GM19463 (cell line): ENCODE results near the gene ADCY2.
"Not testable (repeated sequence)": the region's sequence is repeated elsewhere in the genome, so short reads cannot be mapped to it uniquely, and the experiment has no call there.

Experiments used
- ATAC-seq: cut with Tn5 transposase; IDR thresholded peaks from one replicate; pipeline ENCODE4 v1.9.1; 2021; ENCODE audit warnings: mild to moderate bottlenecking, moderate library complexity; ENCODE audit not compliant: unreplicated experiment

The ADCY2 gene

DNA sequence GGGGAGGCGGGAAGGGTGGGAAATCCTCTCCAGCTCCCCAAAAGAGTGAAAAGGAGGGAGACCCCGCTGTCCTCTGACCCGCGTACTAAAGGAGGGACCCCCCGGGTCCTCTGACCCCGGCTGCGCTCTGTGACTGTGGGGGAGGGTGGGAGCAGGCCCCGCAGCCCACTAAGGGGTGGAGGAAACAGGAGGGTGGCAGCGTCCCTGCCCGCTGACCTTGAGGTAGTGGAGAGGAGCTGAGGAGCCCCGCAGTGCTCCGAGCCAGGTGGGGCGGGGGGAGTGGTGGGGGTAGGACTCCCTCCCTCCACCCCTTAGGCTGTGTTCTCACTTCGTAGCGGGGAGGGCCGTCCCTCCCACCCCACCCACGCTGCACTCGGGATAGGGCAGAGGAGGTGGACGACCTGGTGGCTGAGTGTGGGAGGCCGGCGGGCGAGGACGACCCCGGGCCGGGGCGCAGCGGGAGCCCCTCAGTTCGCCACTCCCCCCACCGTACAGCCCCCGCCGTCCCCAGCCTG is 449 bp upstream of the ADCY2 start:
- ATAC-seq = no peak

DNA sequence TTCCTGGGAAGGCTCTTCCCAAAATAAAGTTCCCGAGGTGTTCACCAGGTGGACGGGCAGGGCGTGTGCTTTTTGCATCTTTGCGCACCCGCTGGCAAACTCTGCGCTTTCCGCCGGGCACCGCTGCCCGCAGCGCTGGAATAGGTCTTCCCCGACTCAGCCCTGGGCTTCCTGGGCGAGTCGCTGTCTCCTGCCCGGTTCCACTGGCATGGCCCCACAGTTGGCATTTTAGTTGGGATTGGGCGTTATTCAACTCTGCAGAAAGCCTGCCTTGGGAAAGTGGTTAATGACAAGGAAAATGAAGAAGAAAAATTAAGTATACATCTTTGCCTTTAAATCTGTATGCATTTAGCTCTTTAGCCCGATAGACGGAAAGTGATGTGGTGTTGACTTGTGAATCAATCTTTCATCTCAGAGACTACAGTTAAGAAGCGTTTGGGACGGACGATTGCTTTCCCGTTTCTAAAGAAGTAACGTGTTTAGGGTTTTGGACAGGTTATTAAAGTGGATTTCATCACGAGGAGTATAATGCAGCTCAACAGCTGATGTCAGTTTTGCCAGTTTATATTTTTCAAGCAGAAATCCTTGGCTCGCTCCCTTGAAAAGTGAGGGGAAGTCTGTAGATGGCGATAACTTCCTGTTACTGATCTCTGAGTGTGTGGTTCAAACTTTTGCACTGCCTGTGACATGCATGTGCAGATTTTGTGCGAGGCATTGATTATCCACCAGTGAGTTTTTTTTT is 946 bp downstream of the ADCY2 start:
- ATAC-seq = no peak

DNA sequence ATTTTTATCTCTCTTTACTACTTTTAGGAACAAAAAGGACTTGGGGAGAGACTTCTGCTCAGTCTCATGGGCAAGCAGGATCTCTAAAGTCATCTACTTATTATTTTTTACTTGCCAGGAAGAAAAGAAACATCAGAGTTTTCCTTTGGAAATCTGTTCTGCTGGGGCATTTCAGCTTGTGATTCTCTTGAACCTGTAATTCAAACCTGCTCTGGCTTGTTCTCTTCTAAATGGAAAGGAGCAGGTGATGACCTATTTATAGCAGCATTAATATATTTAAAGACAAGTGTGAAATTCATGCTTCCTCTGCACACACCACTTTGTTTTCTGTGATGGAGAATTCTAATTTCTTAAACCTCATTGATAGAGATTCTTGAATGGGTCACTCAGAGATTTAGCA is 2.0 kb downstream of the ADCY2 start:
- no peak for ATAC-seq

DNA sequence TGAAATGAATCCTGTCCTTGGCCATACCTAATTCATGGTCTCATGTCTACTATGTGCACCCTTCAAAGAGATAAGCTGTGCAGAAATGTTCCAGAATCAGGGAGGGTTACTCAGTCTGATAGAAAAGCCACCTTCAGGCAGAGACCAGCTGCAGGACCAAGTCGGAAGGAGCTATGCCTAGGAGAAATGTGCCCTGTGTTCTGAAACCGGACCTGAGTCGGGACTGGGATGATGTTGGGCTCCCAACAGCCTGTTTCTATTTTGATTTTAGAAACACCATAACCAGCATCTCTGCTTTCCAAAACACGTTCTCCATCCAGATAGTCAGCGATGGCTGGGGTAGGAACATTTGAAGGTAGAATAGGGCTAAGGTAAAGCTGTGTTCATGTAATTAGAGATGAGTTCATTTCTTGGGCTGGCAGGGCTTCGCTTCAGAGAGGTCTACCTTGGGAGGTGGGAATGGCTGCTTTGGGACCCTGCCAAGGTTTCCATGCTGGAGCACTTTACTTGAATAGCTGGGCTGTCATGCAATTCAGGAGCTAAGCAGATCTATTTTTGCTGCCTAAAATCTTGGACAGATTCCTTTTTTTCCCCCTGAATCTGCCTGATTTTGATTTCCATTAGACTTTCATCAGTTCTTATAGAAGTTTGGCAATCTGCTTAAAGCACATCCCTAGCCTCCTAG is 2.8 kb downstream of the ADCY2 start:
- no peak for ATAC-seq

DNA sequence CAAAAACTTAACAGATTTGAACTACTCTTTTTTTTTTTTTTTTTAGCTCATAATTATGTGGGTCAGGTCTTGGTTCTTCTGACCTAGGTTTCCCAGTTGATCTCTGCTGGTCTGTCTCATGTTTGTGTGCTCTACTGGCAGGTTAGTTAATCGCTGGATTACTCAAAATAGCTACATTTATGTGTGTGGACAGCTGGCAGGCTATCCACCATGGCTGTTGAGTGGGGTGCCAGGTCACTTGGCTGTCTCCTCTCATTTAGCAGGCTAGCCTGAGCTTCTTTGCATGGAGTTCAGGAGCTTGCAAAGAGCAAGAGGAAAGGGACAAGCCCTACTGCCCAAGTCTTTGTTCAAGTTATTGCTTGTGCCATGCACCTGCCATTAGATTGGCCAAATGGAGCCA is 9.3 kb downstream of the ADCY2 start:
- no peak for ATAC-seq

DNA sequence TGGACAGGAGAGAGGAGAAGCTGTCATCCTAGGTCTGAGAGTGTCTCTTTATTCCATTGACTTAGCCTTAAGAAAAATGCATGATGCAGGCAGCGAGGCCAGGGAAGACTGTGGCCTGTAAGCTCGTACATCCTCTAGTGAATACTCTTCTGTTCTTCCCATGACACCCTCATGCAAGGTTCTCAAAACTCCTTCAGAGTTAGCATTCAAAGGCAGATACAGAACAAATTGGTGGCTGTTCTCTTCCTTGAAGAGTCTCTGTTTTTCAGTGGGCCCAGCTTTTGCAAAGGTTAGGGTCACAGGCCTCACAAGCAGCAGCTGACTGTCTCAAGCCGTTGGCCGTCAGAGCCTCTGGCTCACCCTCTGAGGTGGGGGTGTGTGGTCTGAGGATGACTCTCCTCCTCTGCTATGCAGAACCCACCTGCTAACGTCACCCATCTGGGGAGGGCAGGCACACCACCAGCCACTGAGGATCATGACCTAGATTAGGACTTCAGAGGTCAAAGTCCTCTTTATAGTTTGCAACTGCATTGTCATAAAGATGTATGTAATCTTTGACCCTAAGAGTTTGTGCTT is 15.1 kb downstream of the ADCY2 start:
- ATAC-seq = no peak

DNA sequence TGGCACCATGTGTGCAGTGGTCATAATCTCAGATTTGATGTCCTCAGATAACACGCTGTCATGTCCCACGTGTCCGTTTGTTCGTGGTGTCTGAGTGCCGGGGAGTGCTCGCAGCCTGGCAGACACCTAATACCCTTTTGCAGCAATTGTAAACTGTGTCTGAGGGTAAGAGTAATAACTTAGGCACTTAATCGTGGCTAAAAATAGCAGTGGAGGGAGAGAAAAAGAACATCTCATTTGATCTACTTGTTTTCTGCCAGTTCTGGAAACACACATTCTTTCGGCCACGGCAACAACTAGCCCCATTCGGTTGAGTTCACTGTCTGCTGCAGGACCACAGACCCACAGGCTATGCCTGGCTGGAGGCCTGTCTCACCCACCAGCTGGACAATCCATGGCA is 16.5 kb downstream of the ADCY2 start:
- no peak for ATAC-seq

DNA sequence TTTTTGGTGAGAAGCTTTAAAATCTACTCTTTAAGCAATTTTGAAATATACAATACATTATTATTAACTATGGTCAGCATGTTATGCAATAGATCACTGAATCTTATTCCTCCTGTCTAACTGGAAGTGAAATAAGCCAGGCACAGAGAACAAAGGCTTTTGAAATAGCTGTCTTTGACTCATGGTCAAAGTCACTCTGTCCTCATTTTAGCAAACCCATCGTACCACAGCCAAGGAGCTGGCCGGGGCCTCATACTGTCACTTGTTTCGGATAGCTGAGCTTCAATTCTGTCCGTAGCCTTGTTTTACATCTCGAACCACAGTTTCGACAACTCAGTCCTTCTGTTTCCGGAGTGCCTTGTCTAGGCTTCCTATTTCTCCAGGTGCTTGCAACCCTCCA is 19.2 kb downstream of the ADCY2 start:
- no peak for ATAC-seq

DNA sequence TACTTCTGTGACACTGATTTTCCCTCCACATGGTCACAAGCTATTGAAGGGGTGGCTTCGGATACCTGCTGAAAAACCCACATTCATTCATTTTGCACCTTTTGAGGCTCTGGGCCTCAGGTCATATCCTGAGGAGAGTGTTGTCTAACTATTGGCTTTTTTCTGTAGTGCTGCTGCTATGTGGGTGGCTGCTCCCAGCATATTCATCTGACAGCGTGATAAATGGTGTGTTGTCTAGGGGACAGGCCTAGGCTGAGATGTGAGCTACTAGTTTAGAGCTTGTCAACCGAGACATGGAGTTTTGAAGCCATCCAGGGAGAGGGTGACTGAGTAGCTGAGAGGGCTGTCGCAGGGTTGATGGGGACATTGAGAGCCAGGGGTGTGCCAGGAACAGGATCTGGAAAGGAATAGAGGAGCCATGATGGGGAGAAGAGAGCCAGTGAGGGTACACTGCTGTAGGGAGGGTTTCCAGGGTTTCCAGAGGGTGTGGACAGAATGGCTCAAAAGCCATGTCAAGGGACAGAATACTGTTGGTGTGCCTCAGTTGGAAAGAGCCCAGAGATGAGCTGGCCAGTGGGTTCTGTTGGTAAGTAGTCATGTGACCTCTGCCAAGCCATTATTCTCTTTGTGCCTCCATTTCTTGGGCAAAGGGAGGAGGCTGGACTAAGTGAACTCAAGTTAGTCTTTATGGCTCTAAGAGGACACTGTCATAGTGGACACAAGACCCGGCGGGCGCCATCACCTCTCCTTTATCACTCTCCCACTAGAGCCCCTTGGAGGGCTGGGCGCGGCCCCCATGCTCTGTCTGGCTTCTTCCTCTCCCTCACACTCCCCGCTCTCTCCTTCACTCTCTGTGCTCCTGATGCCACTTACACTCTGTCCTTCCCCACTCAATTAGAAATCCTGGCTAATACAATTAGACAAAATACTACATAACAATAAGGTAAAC is 19.9 kb downstream of the ADCY2 start:
- no peak for ATAC-seq

DNA sequence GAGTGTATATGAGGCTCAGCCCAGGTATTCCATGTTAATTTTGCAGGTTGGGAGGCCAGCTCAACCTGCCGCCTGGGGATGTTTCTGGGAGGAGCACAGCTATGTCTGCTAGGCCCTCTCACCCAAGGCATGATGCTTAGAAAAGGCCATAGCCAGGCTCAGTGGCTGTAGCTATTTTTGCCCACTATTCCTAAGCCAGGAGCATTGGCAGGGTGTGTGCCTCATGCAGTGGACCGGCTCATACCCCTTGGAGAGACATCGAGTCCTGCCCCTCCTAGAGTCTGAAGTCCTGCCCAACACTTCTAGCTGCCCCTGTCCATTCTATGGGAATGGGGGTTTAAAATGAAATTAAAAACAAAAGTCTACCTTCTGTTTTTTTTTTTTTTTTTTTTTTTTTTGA is 22.3 kb downstream of the ADCY2 start:
- no peak for ATAC-seq

DNA sequence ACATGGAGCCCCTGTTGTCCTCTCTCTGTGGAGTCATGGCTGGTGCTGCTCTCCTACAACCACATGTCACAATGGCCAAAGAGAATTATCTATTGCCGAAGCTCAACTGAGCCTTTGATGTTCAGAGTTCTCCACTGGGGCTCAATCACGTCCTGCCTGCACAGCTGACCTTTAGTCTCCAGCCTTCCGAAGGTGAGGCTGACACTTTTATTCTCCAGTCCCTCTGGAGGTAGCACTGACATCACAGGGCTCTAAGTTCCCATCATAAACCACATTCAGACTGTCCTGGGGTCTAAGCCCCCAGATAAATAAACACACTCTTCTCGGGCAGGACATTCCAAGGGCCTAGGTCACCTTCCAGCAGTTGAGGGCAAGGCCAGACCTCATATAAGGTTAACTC is 23.4 kb downstream of the ADCY2 start:
- no peak for ATAC-seq

DNA sequence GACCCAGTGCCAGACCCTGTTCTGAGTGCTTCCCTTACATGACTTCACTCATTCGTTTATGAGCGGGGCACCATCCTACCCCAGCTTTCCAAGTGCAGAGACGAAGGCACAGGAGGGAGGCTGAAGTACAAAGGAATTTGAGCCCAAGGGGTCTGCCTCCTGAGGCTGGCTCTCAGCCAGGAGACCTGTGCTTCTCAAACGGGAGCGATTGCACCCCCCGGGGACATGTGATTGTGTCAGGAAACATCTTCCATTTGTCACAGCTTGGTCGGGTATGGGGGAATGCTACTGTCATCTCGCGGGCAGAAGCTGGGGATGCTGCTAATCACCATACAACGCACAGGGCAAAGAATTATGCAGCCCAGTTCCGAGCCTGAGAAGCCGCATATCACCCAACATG is 23.9 kb downstream of the ADCY2 start:
- ATAC-seq = no peak

DNA sequence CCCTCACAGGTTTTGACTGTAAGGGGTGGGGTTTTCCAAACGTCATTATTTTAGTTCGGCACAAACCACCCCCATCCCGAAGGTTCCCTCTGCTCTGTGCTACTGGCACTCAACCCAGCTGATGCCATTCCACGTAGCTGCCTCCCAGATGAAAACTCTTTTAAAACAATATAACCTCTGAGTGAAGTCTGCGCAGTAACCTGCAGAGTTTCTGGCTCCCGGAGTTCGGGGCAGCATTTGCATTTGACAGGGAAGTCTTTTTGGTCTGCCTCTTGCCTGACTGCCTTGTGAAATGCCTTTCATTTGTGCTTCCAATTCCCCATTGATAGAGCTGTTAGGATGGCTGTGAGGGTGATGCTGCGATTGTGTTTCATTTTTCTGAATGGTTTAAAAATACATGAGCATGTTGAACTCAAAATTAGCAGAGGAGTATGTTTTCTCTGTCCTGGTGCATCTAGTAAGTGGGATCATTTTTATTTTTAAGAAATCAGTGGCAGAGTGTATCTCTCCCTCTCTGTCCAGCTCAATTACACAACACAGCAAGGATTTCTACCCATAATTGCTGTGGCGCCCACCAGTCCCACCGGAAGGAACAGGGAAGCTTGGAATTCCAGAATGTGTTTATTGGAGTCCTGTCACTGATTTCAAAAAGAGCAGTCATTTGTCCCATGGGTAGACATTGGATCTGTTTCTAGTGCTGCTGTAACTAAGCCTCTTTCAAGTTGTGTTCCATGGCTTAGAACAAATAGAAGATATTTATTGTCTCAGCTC is 24.8 kb downstream of the ADCY2 start:
- ATAC-seq = no peak

DNA sequence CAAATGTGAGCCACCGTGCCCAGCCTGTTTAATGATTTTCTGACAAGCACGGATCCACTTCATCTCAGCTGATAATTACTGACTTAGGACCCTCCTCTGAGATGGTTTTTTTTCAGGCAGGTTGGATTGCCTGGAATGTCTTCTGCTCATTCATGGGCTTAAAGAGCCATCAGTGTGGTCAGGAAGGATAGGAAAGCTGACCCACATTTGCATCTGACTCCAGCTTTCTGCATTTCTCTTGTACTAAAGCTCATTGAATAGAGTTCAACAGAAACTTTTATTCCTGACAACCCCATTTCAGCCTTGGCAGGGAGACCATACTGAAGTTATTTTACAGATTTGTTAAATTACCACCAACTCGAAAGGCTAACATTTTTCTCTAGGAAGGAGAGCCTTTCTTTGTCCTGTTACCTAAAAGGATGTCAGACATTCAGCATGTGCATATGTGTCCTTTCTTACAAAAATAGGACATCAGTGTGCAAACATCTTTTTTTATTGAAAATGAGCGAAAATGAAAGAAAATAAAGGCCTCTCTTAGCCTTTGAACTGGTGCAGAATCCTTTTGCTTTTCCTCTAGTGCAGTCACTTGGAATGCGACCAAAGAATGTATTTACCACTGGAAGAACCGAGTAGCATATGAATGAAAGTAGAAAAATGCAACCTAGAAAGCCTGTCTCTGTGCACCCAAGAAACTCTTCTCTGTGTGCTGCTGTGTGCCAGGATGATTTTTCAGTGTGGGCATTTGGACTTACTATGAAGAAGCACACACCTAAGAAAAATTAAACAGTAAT is 26.6 kb downstream of the ADCY2 start:
- no peak for ATAC-seq

DNA sequence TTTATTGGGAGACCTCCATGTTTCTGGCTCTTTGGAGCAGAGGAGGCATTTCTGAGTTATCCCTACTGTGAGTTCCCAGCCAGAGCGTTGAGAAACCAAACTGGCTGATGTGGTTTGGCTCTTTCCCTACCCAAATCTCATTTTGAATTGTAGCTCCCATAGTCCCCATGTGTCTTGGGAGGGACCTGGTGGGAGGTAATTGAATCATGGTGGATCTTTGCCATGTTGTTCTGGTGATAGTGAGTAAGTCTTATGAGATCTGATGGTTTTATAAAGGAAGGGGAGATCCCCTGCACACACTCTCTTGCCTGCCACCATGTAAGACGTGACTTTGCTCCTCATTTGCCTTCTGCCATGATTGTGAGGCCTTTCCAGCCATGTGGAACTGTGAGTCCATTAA is 27.3 kb downstream of the ADCY2 start:
- not testable (repeated sequence) for ATAC-seq

DNA sequence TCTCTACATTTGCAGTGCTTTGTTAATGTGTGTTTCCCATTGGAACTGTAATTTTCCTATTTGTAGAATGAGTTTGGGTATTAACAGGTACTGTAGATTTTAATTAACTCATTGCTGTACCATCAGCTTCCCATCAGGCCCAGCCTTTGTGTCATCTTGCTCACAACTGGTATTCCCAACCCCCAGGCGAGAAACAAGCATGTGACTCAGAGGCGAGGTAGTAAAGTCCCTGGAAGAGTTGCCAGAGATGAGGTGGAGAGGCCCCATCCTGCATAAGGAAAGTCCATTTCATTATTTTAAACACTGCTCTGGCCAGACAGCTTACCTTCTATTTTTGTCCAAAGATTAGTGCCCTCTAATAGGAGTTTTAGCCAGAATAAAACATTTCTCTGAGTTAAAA is 29.9 kb downstream of the ADCY2 start:
- no peak for ATAC-seq

DNA sequence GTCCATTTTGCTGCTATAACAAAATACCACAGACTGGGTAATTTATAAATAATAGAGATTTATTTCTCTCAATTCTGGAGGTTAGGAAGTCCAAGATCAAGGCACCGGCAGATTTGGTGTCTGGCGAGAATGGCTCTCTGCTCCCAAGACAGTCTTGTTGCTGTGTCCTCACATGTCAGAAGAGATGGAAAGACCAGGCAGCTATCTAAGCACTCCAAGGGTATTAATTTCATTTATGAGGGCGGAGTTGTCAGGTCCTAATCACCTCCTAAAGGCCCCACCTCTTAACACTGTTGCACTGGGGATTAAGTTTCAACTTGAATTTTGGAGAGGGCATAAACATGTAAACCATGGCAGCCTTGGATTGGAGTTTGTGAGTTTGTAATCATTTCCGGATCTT is 30.3 kb downstream of the ADCY2 start:
- no peak for ATAC-seq

DNA sequence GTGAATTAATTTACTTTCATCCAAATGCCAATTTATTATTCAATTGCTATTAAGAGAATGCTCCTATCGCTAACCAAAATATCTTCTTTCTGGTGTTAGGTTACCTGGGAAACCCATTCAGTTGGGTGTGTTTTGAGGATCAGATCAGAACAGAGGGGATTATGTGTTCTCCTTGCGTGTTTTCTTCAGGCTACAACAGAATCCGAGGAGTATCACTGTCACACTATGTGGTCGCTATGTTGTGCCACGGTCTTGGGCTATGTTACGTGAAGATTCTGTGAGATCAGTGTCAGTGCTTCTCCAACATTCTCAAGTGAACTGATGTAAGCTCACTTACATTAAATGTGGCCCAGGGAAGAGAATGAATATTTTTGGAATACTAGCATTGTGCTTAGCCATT is 39.0 kb downstream of the ADCY2 start:
- ATAC-seq = no peak

DNA sequence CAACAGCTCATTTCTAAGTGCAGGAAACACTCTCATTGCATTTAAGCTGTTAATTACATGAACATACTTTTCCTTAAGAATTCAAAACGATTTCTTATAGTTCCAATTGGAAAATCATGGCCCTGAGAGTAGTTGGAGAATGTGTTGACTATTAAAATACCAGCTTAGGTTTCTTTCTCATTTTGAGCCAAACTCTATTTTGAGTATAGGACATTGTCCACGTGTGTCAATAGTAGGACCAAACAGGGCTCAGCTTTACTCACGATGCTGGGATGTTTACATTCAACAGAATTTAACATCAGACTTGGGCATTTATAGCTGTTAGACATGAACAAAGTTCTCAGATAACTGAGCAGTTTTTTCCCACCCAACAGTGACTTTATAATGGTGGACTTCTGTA is 39.6 kb downstream of the ADCY2 start:
- no peak for ATAC-seq

DNA sequence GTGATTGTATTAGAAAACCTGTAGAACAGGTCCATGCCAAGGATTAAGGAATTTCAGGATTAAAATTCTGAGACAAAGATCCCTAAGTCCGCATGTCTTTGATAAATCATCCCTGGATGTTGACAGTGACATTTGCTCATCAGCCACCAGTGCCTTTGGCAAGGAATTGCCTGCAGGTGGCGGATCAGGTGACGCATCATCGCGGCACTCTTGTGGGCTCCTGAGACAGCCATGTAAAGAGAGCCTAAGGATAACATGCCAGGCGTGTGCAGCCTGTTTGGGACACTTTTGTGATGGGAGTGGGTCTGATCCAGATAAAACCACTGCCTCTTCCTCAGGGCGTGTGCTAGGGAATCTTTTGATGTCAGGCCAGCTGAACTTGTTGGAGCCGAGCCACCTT is 40.6 kb downstream of the ADCY2 start:
- no peak for ATAC-seq
